ENCODE data around the gene GLCCI1. TPM values are rescaled to one million over a fixed set of nuclear protein-coding genes. Genes with fewer than 3 reads are reported as not detected.

The GLCCI1 gene
- total and polyA plus RNA-seq, 2 of the 8 experiments (the other 6 are each of a cell fraction or from before 2014, with no cell fraction given), result 12.4 to 27.7 TPM

DNA sequence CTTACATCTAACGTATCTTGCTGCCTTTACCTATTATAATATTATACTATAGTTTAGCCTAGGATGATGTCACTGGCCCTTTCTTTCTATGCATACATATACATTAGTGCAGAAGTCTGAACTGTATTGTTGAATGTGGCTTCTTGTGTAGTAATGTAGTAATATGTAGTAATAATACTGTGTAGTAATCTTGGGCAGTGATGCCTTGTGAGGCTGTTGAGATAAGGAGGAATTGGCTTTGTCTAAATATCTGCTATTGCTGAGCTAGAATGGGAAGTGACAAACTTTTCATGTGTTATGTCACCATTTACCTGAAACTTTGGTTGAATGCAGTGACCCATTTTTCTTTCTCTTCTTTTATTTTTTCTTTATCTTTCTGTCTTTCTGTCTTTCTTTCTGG, 11.0 kb downstream of the GLCCI1 start:
- FAIRE-seq, result no peak
- no peak overlapping the region for H3K4me3 ChIP-seq (ENCODE audit: extremely low read depth in 1 of 4, insufficient read depth in 2 of 4, low read depth in 3 of 4, low read length in 4 of 4)
- TF ChIP-seq SUZ12 (IDR thresholded peaks at IDR 0.05; ENCODE audit: low read length) (no peak), BCL11A (IDR thresholded peaks at IDR 0.05; ENCODE audit: low read depth in 2 of 2, low read length in 2 of 2) (no peak), HDAC6 (IDR thresholded peaks at IDR 0.05; ENCODE audit: low read depth, low read length) (no peak), GTF2F1 (IDR thresholded peaks at IDR 0.05; ENCODE audit: borderline replicate concordance, low read depth, low read length) (no peak), BRCA1 (IDR thresholded peaks at IDR 0.05; ENCODE audit: low read depth, low read length) (no peak), CHD2 (IDR thresholded peaks at IDR 0.05; ENCODE audit: low read length) (no peak), PHF8 (conservative IDR thresholded peaks at IDR 0.05; ENCODE audit: low read depth, low read length) (no peak), CHD1 (IDR thresholded peaks at IDR 0.05; ENCODE audit: low read depth, low read length) (no peak), TAF7 (optimal IDR thresholded peaks at IDR 0.05; ENCODE audit: borderline replicate concordance, low read depth, low read length) (no peak), E2F6 (IDR thresholded peaks at IDR 0.05) (no peak), RXRA (IDR thresholded peaks at IDR 0.05; ENCODE audit: insufficient read depth, low read depth, low read length) (no peak), RFX5 (IDR thresholded peaks at IDR 0.05; ENCODE audit: borderline replicate concordance, low read depth, low read length) (no peak)

More for the DNA sequence above, 11.0 kb downstream of the GLCCI1 start:
- Histone ChIP-seq H2BK15ac (ENCODE audit: low read length) (no peak overlapping the region), H3K18ac (ENCODE audit: extremely low read depth, low read length) (no peak overlapping the region), H3K23me2 (ENCODE audit: low read depth, low read length) (no peaks in the 10 kb centered on the region), H4K91ac (replicated peaks; ENCODE audit: insufficient read length, low read length) (no peak overlapping the region), H2BK120ac (replicated peaks; ENCODE audit: low read depth, low read length) (no peak overlapping the region), H3K4ac (replicated peaks; ENCODE audit: insufficient read length, low read depth, low read length) (no peak overlapping the region), H2BK5ac (ENCODE audit: low read depth, low read length) (no peak overlapping the region), H3K27me3 (replicated peaks in 1 of 4; ENCODE audit: control insufficient read depth in 3 of 4, extremely low read depth in 1 of 4, insufficient read depth in 3 of 4, low read length in 3 of 4) (peaks cover 0 to 1% (median 0%) of the 10 kb centered on the region in 4 experiments; a peak in 1 of 7 replicates), H3K9ac (replicated peaks in 1 of 4; ENCODE audit: extremely low read depth in 1 of 4, low read depth in 3 of 4, low read length in 3 of 4) (no peak overlapping the region), H4K8ac (ENCODE audit: extremely low read depth, insufficient read depth, low read length) (no peak overlapping the region), H3K14ac (ENCODE audit: insufficient read length) (no peak overlapping the region), H2AFZ (ENCODE audit: low read length) (no peak overlapping the region), H2BK12ac (ENCODE audit: low read depth, low read length) (no peak overlapping the region), H3K56ac (replicated peaks; ENCODE audit: insufficient read length, low read depth, low read length) (no peak overlapping the region), H3K79me2 (ENCODE audit: control insufficient read depth in 1 of 2, insufficient read depth in 2 of 2, low read length in 2 of 2) (peaks cover 4 to 89% of the 10 kb centered on the region in 2 experiments; a peak in 3 of 4 replicates), H2AK5ac (ENCODE audit: low read depth, low read length) (no peak overlapping the region), H3K36me3 (ENCODE audit: control insufficient read depth in 2 of 4, insufficient read depth in 4 of 4, low read length in 3 of 4) (no peaks in the 10 kb centered on the region), H4K5ac (ENCODE audit: insufficient read length, low read depth, low read length) (no peak overlapping the region), H4K20me1 (replicated peaks in 1 of 2; ENCODE audit: control insufficient read depth in 1 of 2, insufficient read depth in 2 of 2, low read length in 2 of 2) (no peaks in the 10 kb centered on the region), H3K27ac (ENCODE audit: low read depth, low read length) (no peak overlapping the region), H3K79me1 (ENCODE audit: low read depth, low read length) (peaks cover 5% of the 10 kb centered on the region; the same call in 1 of the 2 replicates), H3K4me2 (ENCODE audit: insufficient read depth in 1 of 2, low read depth in 2 of 2, low read length in 2 of 2) (no peak overlapping the region), H2BK20ac (ENCODE audit: low read length) (no peak overlapping the region), H3K9me3 (ENCODE audit: insufficient read depth in 2 of 2, low read depth in 1 of 2, low read length in 1 of 2) (no peaks in the 10 kb centered on the region), H3K4me1 (replicated peaks in 1 of 4; ENCODE audit: control insufficient read depth in 3 of 4, insufficient read depth in 4 of 4, low read length in 3 of 4) (no peaks in the 10 kb centered on the region; a peak in 1 of 7 replicates), H3K23ac (ENCODE audit: insufficient read length) (no peak overlapping the region)
- 89% methylated on average over 1 of the region's 1 CpG; no CpG with 5 or more reads in 1 of the 2 experiments for WGBS, 2 experiments (ENCODE audit: extremely low coverage in 1 of 2, insufficient coverage in 1 of 2, insufficient read length in 1 of 2, insufficient replicate concordance in 2 of 2, low coverage in 1 of 2, low lambda C conversion rate in 2 of 2, missing lambda C conversion rate in 1 of 2)
- POLR2A ChIA-PET (ENCODE audit: partially characterized antibody), result no interaction called here
- CTCF ChIA-PET (ENCODE audit: partially characterized antibody), result interaction anchor here (0.8 to 1.0 kb wide), 2 partner anchors 9 to 56 kb away, joined by 3 read pairs; no protein-coding TSS in a partner anchor
- DNase-seq (ENCODE audit: low read depth in 1 of 2, low spot score in 2 of 2), result no peak
